Activated naive CD4-positive, alpha-beta T cell treated with anti-CD3 and anti-CD28 coated beads, Interleukin-2, amount 50 U/mL, for 16 hours (primary cell): ENCODE data around the gene CDH9.
"Not testable (repeated sequence)": the region's sequence is repeated elsewhere in the genome, so short reads cannot be mapped to it uniquely, and the experiment has no call there.

Experiments
- DNase-seq: peaks from one replicate; pipeline ENCODE4 v3.0.0-alpha.2; 2020

CDH9 gene

DNA sequence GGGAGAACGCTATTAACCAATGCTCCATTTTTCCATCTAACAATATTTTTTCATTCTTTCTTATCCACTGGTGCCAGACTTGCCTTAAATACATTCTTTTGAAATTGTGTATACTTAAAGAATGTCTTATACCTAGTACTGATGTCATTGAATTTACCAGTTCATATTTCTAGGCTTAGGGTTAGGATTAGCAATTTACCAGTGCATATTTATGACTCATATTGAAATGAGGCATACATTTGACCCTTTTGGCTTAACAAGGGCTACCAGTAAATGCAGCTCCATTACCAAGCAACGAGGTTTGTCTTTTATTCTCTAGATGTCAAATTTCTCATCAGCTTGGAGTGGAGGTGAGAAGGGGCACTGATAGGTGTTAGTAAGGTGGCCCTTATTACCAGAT lies 89.5 kb downstream of the CDH9 start:
- no peak for DNase-seq

GRCh38 chr5:26945901-26946300 lies 92.5 kb downstream of the CDH9 start:
- DNase-seq: no peak

GRCh38 chr5:26942481-26942880 lies 95.9 kb downstream of the CDH9 start:
- DNase-seq: no peak

DNA sequence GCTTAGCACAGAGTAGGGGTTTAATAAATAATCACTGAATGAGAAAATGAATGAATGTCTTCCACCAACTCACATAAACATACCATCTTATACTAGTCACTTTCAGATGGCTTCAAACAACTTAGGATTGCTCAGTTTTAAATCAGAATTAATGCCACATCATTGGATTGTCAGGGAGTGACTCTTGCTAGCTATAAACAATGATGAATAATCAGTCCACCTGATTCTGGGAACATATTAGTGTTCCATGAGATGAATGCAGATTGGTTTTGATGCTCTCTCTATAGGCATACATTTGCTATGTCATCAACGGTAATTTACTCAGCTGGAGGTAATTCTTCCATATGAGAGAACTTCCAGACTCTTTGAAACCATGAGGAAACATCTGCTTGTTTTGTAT lies 97.4 kb downstream of the CDH9 start:
- DNase-seq: no peak

DNA sequence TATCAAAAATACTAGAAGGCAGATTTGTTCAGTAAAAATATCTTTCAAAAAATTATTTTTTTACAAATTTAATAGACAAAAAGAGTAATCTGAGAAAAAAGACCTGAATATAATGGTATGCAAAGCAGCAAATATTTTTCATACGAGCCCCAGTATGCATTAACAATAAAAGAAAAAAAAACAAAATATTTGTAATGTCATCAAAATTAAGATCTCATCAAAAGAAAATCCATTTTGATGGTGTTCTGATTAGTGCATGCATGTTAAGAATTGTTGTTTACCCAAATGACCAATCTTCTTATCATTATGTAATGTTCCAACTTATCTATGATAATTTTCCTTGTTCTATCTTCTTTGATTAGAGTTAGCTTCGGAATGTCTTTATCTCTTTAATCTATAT lies 106.1 kb downstream of the CDH9 start:
- DNase-seq: no peak

DNA sequence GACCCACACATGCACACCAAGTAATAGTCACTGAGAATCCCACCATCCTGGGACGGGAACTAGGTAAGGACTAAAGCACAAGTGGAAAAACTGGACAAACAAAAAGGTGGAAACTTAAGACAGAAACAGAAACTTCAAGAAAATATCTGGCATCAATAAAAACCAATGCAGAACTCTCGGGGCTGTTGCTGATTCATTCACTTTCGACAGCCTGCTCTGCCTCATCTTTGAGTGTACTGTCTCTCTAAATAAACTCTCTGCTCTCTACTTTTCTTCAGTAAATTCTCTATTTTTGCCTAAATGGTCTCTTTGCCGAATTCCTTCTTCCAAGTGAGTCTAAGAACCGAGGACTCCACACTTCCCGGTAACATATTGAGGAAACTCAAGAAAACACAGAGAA lies 116.9 kb downstream of the CDH9 start:
- DNase-seq: no peak

DNA sequence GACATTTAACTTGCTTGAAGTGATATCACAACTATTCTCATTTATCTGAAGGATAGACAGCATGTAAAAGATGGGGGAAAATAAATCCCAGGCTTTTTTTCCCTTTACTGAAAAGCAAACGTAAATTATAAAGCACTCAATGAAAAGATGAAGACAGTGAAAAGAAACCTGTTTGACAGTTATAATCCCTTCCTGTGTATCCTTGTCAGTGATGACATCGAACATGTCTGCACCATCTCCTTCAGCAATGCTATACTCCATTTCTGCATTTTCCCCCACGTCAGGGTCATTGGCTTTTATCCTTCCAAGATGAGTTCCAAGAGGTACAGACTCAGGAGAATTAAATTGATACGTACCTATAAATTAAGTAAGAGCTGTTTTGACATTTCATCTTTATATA lies 134.9 kb downstream of the CDH9 start:
- no peak for DNase-seq

DNA sequence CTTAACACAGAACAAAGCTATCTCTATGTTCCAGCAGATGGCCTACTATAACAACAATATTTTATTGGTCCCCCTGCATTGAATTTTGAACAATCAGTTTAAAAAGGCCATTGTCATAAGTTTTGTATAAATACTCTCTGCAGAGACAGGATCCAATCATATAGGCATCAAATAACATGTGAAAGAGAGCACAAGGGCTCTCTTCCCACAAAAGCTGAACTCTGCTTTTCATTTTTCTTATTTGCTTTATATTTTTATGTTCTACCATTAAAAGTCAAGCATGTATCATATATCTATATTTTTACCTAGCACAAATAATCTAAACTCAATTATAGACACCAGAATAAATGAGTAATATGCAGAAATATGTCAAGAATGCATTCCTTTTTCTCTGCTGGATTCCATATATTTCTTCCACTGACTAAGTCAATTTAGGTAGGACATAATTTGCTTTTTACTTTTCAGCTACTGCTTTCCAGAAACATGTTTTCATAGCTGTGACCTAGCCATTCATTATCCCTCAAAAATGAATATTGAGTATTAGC lies 143.6 kb downstream of the CDH9 start:
- no peak for DNase-seq

GRCh38 chr5:26893078-26893477 lies 145.3 kb downstream of the CDH9 start:
- no peak for DNase-seq

GRCh38 chr5:26889815-26890214 lies 148.6 kb downstream of the CDH9 start:
- no peak for DNase-seq

GRCh38 chr5:26884481-26884880 lies 153.9 kb downstream of the CDH9 start:
- no peak for DNase-seq

DNA sequence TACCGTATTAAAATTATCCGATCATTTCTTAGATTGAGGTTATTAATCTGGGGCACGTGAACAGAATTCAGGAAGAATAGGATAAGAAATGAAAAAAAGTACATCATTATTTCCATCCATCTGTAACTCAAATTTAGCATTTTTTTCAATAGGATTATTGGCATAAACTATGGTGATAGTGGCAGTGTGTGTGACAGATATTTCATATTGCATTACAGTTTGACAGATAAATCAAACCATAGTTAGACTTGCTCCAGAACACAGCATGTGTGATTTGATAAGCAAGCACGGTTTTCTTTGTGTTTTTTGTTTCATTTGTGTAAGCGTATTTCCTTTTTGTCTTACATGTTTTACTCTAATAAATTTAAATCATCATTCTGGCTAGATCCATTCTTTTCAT lies 155.0 kb downstream of the CDH9 start:
- no peak for DNase-seq

DNA sequence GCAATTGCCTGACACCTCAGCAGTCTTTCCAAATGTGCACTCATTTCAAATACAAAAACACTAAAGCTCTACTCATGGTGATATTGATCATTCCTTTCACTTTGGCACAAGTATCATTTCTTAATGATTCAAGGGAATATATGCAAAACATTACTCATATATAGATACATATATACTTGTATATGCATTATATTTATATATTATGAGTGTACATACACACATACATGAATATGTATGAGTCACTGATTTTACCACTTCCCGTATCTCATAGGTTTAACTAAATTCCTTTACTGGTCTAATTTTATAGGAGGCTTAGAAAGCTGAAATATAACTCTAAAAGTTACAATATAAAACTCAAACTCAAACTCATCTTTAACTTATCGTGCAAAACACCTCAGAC lies 156.5 kb downstream of the CDH9 start:
- DNase-seq: no peak

DNA sequence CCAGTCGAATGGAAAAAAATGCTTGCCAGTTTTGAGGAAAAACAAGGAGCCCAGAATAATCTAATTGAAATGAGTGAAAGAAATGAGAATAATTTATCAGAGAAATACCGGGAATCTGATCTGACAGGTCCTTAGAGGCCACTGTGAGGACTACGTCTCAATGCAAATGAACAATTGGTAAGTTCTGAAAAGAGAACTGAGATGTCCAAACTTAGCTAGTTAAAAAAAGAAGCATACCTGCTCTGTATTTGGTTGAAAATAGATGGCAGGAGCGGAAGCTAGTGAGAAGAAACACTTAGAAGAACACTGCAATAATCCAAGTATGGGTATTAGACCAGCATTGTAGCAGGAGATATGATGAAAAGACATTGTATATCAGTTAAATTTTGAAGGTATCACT lies 161.2 kb downstream of the CDH9 start:
- DNase-seq: no peak

GRCh38 chr5:26872337-26872736 lies 166.0 kb downstream of the CDH9 start:
- no peak for DNase-seq

DNA sequence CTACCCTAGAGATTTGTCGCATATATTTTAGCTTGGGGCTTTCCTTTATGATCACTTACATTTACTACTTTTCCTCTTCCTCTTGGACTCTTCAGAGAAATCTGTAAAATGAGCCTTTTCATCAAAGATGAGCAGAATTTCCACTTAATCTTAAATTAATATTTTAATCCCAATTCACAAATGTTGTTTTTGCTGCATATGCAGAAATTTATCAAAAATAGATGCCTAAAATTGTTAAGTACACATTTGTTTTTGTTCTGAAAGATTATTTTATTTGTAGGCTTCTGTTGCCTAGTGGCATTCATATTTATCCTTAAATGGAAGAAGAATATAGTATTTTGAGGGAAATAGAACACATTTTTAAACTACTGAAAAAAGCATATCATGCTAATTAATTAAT lies 168.6 kb downstream of the CDH9 start:
- no peak for DNase-seq

GRCh38 chr5:26868504-26868903 lies 169.9 kb downstream of the CDH9 start:
- DNase-seq: no peak

GRCh38 chr5:26864061-26864460 lies 174.3 kb downstream of the CDH9 start:
- DNase-seq: no peak

- DNase-seq: no peak
Measured at GRCh38 chr5:26856238-26856637, 182.1 kb downstream of the CDH9 start.

DNA sequence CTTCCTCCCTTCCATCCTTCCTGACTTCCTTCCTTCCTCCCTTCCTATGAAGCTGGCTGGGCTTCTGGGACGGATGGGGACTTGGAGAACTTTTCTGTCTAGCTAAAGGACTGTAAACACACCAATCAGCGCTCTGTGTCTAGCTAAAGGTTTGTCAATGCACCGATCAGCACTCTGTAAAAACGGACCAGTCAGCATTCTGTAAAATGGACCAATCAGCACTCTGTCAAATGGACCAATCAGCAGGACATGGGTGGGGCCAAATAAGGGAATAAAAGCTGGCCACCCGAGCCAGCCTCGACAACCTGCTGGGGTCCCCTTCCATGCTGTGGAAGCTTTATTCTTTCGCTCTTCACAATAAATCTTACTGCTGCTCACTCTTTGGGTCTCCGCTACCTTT lies 185.9 kb downstream of the CDH9 start:
- not testable (repeated sequence) for DNase-seq

GRCh38 chr5:26847041-26847736 lies 191.2 kb downstream of the CDH9 start:
- DNase-seq: no peak

GRCh38 chr5:26843677-26844076 lies 194.7 kb downstream of the CDH9 start:
- no peak for DNase-seq

GRCh38 chr5:26833596-26833995 lies 204.8 kb downstream of the CDH9 start:
- no peak for DNase-seq
